Omental fat pad (tissue), 4 donors: ENCODE data around the gene BANF2. TPM values are rescaled to one million over a fixed set of nuclear protein-coding genes. Genes with fewer than 3 reads are reported as not detected.

Experiments used
- ATAC-seq: fragments of 150-250 bp; one replicate; pipeline ENCODE4 v1.9.1; 2016; ENCODE audit warnings: mild to moderate bottlenecking, moderate library complexity; ENCODE audit not compliant: low FRiP score
- DNase-seq: peaks from one replicate; pipeline ENCODE4 v3.0.0-alpha.2; 2019; ENCODE audit warnings: low spot score
- CTCF ChIP-seq, 3 donors: fragments of 450-650 bp; IDR thresholded peaks; one replicate each; pipeline ENCODE4 v1.5.1; 2016 to 2017; ENCODE audit warnings: antibody characterized with exemption in 3 of 3, mild to moderate bottlenecking in 3 of 3, moderate library complexity in 2 of 3
- total RNA-seq, 4 donors: library from RNA; depleted of rRNA; stranded (reverse); fragments of >200 nt; gene quantifications; one replicate each; pipeline ENCODE4 v1.1.0, GENCODE V29; 2016

The BANF2 gene
- total RNA-seq, 4 donors from 2014 or later = not detected

- ATAC-seq = no peak
- TF ChIP-seq CTCF (IDR thresholded peaks at IDR 0.05) = no peak
Measured at GRCh38 chr20:17678295-17678694, 21.5 kb upstream of the BANF2 start.

GRCh38 chr20:17678886-17679285 lies 20.9 kb upstream of the BANF2 start:
- TF ChIP-seq CTCF (IDR thresholded peaks at IDR 0.05) = no peak
- DNase-seq = no peak
- ATAC-seq = no peak

More at GRCh38 chr20:17678295-17678694, 21.5 kb upstream of the BANF2 start:
- DNase-seq = no peak

- no peak for DNase-seq
- ATAC-seq = peak; percentile 27
- TF ChIP-seq CTCF (IDR thresholded peaks at IDR 0.05) = no peak
Measured at GRCh38 chr20:17679941-17680835, 19.6 kb upstream of the BANF2 start.

GRCh38 chr20:17680836-17681725 lies 18.7 kb upstream of the BANF2 start:
- DNase-seq (no peak), ATAC-seq (peak; percentile 69)
- TF ChIP-seq CTCF (IDR thresholded peaks at IDR 0.05) = peak in 2 of 3 donors; percentile 82 to 92

GRCh38 chr20:17681726-17682102 lies 18.1 kb upstream of the BANF2 start:
- ATAC-seq (peak; percentile 8), DNase-seq (no peak)
- no peak for TF ChIP-seq CTCF (IDR thresholded peaks at IDR 0.05)

- TF ChIP-seq CTCF (IDR thresholded peaks at IDR 0.05) = no peak
- ATAC-seq (peak; percentile 96), DNase-seq (peak; percentile 84)
Measured at GRCh38 chr20:17682103-17682888, 17.5 kb upstream of the BANF2 start, which contains the start of gene RRBP1. RRBP1 (minus strand) TSS chr20:17682242; CDS start chr20:17660507, 21,735 bp downstream.
